Activated CD8-positive, alpha-beta T cell treated with anti-CD3 and anti-CD28 coated beads for 36 hours (primary cell): ENCODE data around the gene BRPF1. TPM values are rescaled to one million over a fixed set of nuclear protein-coding genes. Genes with fewer than 3 reads are reported as not detected.

Source experiments
- ATAC-seq: fragments of 200-7000 bp; cut with Tn5 transposase; one replicate; pipeline ENCODE4 v1.10.0; 2021; ENCODE audit warnings: mild to moderate bottlenecking, moderate library complexity
- CTCF ChIA-PET: fragments of 350-600 bp; sonication (Branson Sonifier 250); formaldehyde crosslinking; loops from one replicate; lab custom pipeline; 2021; ENCODE audit warnings: antibody characterized with exemption; lab: Charles Lee
- POLR2A ChIA-PET: fragments of 350-600 bp; sonication (Branson Sonifier 250); formaldehyde crosslinking; loops from one replicate; lab custom pipeline; 2021; ENCODE audit warnings: antibody characterized with exemption; lab: Charles Lee
- DNase-seq: peaks from one replicate; pipeline ENCODE4 v3.0.0-alpha.2; 2020
- H3K27ac Mint-ChIP-seq: one replicate; pipeline ENCODE4 v1.8.0; 2021; ENCODE audit warnings: mild to moderate bottlenecking, mixed read lengths
- H3K27me3 Mint-ChIP-seq: one replicate; pipeline ENCODE4 v1.8.0; 2021; ENCODE audit warnings: mixed read lengths
- H3K36me3 Mint-ChIP-seq: one replicate; pipeline ENCODE4 v1.8.0; 2021; ENCODE audit warnings: low read depth, mixed read lengths
- H3K4me1 Mint-ChIP-seq: one replicate; pipeline ENCODE4 v1.8.0; 2021; ENCODE audit warnings: low read depth, mixed read lengths
- H3K4me3 Mint-ChIP-seq: one replicate; pipeline ENCODE4 v1.8.0; 2021; ENCODE audit warnings: mild to moderate bottlenecking, moderate library complexity, mixed read lengths
- H3K9me3 Mint-ChIP-seq: one replicate; pipeline ENCODE4 v1.8.0; 2021; ENCODE audit warnings: mixed read lengths
- CTCF ChIP-seq: fragments of 200-600 bp; IDR thresholded peaks from one replicate; pipeline ENCODE4 v1.8.0; 2022; ENCODE audit warnings: antibody characterized with exemption, mild to moderate bottlenecking
- intact Hi-C: fragments of 100-400 bp; cut with micrococcal nuclease; formaldehyde crosslinking; loops from one replicate; pipeline ENCODE4 v1.10.0; 2022
- total RNA-seq, 2 experiments: library from RNA; stranded (reverse); gene quantifications; one replicate each; pipeline ENCODE4 v1.2.3, GENCODE V29; 2021

The BRPF1 gene
- total RNA-seq, 2 experiments from 2014 or later: 28.2 to 32.3 TPM

GRCh38 chr3:9778143-9779074 is 46.9 kb downstream of the BRPF1 start:
- peaks cover 31% of the 10 kb centered on the region for H3K36me3 Mint-ChIP-seq
- H3K4me1 Mint-ChIP-seq: peaks cover 64% of the 10 kb centered on the region
- ATAC-seq: peak; percentile 82
- H3K4me3 Mint-ChIP-seq: peak overlapping the region; percentile 50
- H3K27ac Mint-ChIP-seq: peak overlapping the region; percentile 97
- POLR2A ChIA-PET: interaction anchor here (0.8 to 3.3 kb wide), 21 partner anchors 8 to 382 kb away, joined by 3 to 25 read pairs (median 6); partner anchors contain the start of genes ARPC4, BRPF1, CAMK1 and MTMR14
- peaks cover 1% of the 10 kb centered on the region for H3K9me3 Mint-ChIP-seq
- CTCF ChIA-PET: interaction anchor here (1.1 to 3.9 kb wide), 4 partner anchors 12 to 205 kb away, joined by 3 to 18 read pairs (median 8); partner anchors contain the start of gene ARPC4
- DNase-seq: peak; percentile 88
- TF ChIP-seq CTCF: no peak
- no peaks in the 10 kb centered on the region for H3K27me3 Mint-ChIP-seq
- intact Hi-C loops: no loop called here

- ChIA-PET POLR2A (interaction anchor here (1.4 to 2.7 kb wide), 4 partner anchors 9 to 46 kb away, joined by 7 to 16 read pairs (median 8); partner anchors contain the start of gene CAMK1), CTCF (interaction anchor here (3.9 kb wide), 1 partner anchor 52 kb away, joined by 18 read pairs; no protein-coding TSS in a partner anchor)
- Mint-ChIP-seq H3K27me3 (no peaks in the 10 kb centered on the region), H3K9me3 (peaks cover 1% of the 10 kb centered on the region), H3K27ac (peak overlapping the region; percentile 97), H3K36me3 (peaks cover 31% of the 10 kb centered on the region), H3K4me1 (peaks cover 64% of the 10 kb centered on the region), H3K4me3 (peak overlapping the region; percentile 22)
- no peak for TF ChIP-seq CTCF
- intact Hi-C loops: no loop called here
- ATAC-seq (no peak), DNase-seq (peak; percentile 30)
These were observed 47.6 kb downstream of the BRPF1 start for GRCh38 chr3:9779075-9779593.

GRCh38 chr3:9779721-9780457 is 48.4 kb downstream of the BRPF1 start:
- DNase-seq: peak; percentile 79
- POLR2A ChIA-PET: interaction anchor here (0.6 to 2.6 kb wide), 13 partner anchors 8 to 383 kb away, joined by 3 to 16 read pairs (median 5); partner anchors contain the start of genes ARPC4, CAMK1 and TADA3
- peak overlapping the region; percentile 22 for H3K4me3 Mint-ChIP-seq
- peaks cover 33% of the 10 kb centered on the region for H3K36me3 Mint-ChIP-seq
- intact Hi-C loops: no loop called here
- peak overlapping the region; percentile 97 for H3K27ac Mint-ChIP-seq
- no peaks in the 10 kb centered on the region for H3K27me3 Mint-ChIP-seq
- ATAC-seq: peak; percentile 57
- peaks cover 1% of the 10 kb centered on the region for H3K9me3 Mint-ChIP-seq
- CTCF ChIA-PET: interaction anchor here (1.0 to 2.0 kb wide), 4 partner anchors 9 to 29 kb away, joined by 3 to 7 read pairs (median 4); partner anchors contain the start of gene ARPC4
- TF ChIP-seq CTCF: no peak
- peaks cover 64% of the 10 kb centered on the region for H3K4me1 Mint-ChIP-seq

GRCh38 chr3:9780458-9780812 is 48.9 kb downstream of the BRPF1 start:
- Mint-ChIP-seq H3K36me3 (peaks cover 38% of the 10 kb centered on the region), H3K27ac (peak overlapping the region; percentile 97), H3K9me3 (peaks cover 1% of the 10 kb centered on the region), H3K4me3 (peak overlapping the region; percentile 22), H3K4me1 (peaks cover 61% of the 10 kb centered on the region), H3K27me3 (no peaks in the 10 kb centered on the region)
- ATAC-seq (peak; percentile 0), DNase-seq (no peak)
- POLR2A ChIA-PET: interaction anchor here (0.6 to 2.6 kb wide), 12 partner anchors 8 to 384 kb away, joined by 3 to 16 read pairs (median 5); partner anchors contain the start of genes ARPC4, CAMK1 and TADA3
- intact Hi-C loops: no loop called here
- CTCF ChIA-PET: interaction anchor here (1.0 to 2.0 kb wide), 5 partner anchors 9 to 46 kb away, joined by 3 to 7 read pairs (median 4); partner anchors contain the start of gene ARPC4
- no peak for TF ChIP-seq CTCF
